ENCODE measurements around the gene PITPNM2.

DNA sequence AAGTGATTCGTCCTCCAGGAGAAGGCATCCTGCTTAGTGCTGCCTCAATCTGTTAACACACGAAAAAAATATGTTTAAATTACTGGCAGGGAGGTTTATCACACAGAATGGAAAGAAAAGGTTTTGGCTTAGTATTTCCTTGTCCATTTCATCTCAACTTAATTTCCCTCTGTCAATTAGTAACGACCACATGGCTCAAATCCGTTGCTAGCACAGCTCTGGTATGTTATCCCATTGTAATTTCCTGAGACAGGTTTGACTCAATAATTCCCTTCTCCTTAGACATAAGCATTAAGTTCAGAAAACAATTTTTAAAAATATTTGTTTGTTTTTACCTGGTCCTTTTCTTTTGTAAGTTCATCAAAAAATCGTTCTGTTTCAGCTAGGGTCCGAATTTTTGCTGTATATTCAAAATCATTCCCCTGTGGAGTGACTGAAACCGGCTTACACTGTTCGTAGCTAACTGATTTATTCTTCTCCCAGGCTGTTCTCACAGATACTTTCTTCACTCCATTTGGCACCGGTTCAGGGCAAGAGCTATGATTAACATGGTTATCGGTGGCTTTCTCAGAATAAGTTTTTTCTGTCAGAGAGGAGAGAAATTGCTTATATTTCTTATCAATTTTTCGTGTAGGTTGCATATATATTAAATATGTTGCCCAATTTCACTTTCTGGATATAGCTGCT lies 10.1 kb upstream of the PITPNM2 start:
- TF ChIP-seq CTCF (IDR thresholded peaks at IDR 0.05; ENCODE audit: poor library complexity) (no peak), EZH2 (IDR thresholded peaks at IDR 0.05; ENCODE audit: borderline replicate concordance) (no peak)

Measured in hepatocyte (in vitro differentiated cells).